HG03520 (cell line): Measurements from ENCODE around the gene INVS.
"Not testable (repeated sequence)": the region's sequence is repeated elsewhere in the genome, so short reads cannot be mapped to it uniquely, and the experiment has no call there.

Experiments used
- ATAC-seq: cut with Tn5 transposase; IDR thresholded peaks from one replicate; pipeline ENCODE4 v1.9.1; 2021; ENCODE audit warnings: mild to moderate bottlenecking, moderate library complexity; ENCODE audit not compliant: unreplicated experiment

INVS gene, protein sequence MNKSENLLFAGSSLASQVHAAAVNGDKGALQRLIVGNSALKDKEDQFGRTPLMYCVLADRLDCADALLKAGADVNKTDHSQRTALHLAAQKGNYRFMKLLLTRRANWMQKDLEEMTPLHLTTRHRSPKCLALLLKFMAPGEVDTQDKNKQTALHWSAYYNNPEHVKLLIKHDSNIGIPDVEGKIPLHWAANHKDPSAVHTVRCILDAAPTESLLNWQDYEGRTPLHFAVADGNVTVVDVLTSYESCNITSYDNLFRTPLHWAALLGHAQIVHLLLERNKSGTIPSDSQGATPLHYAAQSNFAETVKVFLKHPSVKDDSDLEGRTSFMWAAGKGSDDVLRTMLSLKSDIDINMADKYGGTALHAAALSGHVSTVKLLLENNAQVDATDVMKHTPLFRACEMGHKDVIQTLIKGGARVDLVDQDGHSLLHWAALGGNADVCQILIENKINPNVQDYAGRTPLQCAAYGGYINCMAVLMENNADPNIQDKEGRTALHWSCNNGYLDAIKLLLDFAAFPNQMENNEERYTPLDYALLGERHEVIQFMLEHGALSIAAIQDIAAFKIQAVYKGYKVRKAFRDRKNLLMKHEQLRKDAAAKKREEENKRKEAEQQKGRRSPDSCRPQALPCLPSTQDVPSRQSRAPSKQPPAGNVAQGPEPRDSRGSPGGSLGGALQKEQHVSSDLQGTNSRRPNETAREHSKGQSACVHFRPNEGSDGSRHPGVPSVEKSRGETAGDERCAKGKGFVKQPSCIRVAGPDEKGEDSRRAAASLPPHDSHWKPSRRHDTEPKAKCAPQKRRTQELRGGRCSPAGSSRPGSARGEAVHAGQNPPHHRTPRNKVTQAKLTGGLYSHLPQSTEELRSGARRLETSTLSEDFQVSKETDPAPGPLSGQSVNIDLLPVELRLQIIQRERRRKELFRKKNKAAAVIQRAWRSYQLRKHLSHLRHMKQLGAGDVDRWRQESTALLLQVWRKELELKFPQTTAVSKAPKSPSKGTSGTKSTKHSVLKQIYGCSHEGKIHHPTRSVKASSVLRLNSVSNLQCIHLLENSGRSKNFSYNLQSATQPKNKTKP

DNA sequence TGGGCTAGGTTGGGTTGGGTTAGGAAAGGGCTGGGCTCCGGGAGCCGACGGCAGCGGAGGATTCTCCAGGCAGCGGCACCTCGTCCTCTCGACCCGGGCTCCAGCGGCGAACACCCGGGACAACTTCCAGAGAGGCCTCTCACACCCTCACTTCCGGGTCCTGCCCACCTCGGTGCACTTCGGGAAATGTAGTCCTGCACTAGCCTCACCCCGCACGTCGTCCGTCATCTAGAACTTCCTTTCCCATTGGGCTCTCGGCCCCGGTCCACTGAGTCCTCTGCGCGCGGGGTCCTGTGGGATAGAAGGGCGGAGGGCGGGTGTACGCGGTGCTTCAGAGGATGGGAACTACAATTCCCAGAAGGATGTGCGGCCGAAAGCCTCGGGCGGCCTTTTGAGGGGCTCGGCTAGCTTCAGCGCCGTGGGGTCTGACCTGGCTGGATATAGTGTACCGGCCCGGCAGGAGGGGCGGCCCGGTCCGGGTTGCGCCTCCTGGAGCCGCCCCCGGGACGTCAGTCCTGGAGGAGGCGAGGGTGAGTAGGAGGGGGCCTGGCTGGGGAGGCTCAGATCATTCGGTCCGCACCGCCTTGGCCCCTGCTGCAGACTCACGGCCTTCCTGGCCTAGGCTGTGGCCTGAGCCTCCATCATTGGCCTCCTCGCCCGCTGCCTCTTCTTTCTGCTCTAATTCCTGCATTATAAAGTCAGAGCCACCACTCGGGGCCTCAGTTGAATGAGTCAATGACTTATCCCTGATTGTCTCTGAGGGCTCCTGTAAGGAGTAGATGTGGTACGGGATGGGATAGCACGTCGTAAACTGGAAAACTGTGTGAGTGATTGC, at the start of gene INVS, which contains the start of gene ERP44:
TSS of gene INVS (plus strand) at position 357 of the 835 bp plus-strand sequence. CDS start 5,279 bp downstream, outside the sequence.
TSS of gene ERP44 (minus strand) at position 114 of the 835 bp plus-strand sequence. CDS start 160 bp downstream, outside the sequence.
- ATAC-seq = peak; percentile 97

DNA sequence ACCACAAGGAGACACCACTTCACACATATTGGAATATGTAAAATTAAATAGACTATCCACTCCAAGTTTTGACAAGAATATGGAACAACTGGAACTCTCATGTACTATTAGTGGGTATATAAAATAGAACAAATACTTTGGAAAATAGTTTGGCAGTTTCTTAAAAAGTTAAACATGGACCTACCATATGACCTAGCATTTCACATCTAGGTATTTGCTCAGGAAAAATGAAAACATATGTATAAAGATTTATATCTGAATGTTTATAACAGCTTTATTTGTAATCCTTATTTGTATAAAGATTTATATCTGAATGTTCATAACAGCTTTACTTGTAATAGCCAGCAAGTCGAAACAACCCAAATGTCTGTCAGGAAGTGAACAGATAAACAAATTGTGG, 49.5 kb upstream of the INVS start:
- no peak for ATAC-seq

DNA sequence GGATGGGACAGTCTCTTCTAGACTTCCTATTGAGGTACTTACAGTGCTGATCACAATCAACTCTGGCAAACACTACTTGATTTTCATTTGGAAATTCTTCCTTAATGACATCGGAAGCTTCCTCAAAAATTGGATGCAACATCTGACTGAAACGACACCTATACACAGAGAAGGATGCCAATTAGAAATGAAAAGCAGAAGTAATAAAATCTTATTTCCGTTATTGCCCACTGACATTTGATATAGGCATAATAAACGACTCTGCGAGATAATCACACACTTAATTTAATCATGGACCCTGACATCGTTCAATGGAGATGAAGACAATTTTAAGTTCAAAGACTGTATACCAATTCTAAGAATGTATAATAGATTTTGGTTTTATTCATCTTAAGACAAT, 46.7 kb upstream of the INVS start:
- no peak for ATAC-seq

DNA sequence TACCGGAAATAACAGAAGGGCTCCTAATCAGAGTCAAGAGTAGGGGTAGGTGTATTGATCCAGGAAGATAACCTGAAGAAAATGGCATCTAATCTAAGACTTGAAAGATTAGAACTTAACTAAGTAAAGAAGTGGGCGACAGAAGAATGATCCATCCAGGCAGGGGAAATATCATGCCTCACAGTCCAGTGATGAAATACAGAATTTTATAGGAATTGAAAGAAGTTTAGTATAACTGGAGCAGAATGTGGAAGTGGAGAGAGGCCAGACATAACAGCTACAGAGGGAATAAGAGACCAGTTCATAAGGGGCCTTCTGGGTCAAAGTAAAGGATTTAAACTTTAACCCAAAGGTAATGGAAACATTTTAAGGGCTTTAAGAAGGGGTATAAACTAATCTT, 42.5 kb upstream of the INVS start:
- no peak for ATAC-seq

DNA sequence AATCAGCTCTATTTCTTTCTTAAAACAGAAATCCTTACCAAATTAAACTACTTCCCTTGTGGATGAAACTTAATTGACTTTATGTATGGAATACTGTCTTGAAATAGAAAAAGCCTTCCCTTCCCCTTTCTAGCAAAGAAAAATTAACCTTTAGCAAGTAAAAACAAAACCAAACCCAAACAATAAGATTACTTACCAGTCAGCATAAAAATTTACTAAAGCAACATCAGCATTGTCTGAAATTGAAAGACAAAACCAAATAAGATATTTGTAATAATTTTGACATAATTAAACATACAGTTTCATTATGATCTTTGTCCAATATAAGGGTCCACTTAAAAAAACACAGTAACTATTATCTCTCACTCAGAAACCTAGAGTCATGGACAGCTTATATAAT, 41.4 kb upstream of the INVS start:
- ATAC-seq = no peak

DNA sequence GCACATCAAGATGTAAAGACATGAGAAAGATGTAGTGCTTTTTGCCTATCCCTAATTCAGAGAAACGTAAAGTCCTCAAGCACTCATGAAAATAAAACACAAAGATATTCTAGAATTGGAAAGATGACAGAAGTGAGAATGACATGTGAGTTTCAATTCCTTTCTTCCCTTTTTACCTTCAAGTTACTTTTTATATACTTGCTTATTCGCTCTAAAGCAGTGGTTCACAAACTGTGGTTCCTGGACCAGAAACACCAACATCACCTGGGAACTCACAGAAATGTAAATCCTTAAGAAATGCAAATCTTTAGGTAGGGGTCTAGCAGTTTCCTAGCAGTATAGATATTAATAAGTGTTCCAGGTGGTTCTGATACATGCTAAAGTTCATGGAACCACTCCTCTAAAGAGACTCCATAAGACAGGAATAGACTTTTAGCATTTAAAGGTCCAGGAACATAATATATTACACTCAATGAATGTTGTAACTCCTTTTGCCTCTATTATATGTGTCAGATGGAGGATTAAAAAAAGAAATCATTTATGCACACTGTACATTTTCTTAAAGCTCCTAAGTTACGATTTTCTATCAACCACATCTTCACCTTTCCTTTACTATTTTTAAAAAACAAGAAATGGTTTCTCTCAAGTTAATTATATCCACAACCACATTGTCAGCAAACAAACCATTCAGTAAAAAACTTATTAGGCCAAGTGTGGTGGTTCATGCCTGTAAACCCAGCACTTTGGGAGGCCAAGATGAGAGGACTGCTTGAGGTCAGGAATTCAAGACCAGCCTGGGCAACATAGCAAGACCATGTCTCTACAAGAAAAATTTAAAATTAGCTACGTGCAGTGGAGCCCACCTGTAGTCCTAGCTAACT, 40.1 kb upstream of the INVS start:
- ATAC-seq = peak; percentile 71

DNA sequence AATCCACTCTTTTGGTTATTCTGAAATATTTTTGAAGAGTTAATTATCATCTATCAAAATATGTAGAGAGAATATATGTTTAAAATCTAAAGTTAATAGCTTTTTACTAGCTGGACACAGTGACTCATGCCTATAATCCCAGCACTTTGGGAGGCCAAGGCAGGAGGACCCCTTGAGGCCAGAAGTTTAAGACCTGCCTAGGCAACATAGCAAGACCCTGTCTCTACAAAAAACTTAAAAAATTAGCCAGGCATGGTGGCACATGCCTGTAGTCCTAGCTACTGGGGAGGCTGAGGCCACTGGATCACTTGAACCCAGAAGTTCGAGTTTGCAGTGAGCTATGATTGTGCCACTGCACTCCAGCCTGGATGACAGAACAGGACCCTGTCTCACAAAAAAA, 36.4 kb upstream of the INVS start:
- not testable (repeated sequence) for ATAC-seq

DNA sequence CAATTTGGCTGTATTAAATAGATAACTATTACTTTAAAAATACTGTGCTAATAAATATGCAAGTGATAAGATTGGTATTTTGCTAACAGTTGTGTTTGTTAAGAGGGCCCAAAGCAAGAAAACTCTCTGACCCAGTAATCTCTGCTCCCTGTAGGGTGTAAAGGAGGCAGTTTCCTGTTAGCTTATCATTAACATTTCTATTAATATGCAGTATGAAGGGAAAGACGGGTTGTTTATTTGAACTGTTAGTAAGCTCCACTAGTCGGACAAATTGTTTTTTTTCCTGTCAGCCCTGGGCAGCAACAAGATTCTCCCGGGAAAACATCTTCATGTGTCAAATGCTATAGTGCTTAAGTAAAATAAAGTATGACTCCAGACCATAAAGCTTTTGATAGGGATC, 35.9 kb upstream of the INVS start:
- ATAC-seq = no peak

DNA sequence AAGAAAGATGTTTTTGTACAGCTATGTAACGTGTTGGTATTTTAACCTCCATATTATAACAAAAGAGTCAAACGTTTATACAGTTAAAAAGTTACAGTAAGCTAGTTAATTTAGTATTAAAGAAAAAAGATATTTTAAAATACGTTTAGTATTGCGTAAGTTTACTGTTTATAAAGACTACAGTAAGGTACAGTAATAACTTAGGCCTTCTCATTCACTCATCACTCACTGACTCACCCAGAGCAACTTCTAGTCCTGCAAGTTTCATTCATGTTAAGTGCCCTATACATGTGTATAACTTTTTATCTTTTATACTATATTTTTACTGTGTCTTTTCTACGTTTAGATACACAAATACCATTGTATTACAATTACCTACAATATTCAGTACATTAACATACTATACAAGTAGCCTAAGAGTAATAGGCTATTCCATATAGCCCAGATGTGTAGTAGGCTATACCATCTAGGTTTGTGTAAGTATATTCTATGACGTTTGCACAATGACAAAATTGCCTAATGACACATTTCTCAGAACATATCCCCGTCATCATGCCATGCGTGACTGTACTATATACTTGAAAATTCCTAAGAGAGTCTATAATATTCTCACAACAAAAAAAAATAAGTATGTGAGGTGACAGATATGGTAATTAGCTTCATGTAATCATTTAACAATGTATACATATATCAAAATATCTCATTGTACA, 34.0 kb upstream of the INVS start:
- ATAC-seq = no peak

DNA sequence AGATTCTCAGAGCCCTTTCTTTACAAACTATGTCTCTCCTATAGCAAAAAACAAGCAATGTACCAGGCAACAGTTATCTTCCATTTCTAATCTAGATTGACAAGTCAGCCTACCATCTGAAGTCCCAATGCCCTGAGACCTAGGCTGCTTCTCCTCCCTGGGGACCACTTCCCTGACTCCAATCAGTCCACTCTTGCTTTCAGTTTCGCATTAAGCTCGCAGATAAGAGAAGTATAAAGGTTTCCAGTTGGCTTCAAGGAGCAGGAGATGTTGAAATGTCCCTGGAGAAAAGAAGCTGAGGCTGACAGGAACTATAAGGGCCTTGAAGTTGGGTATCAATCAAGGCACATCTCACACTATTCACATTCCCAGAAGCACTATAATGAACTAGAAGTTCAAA, 32.5 kb upstream of the INVS start:
- ATAC-seq = peak; percentile 85

DNA sequence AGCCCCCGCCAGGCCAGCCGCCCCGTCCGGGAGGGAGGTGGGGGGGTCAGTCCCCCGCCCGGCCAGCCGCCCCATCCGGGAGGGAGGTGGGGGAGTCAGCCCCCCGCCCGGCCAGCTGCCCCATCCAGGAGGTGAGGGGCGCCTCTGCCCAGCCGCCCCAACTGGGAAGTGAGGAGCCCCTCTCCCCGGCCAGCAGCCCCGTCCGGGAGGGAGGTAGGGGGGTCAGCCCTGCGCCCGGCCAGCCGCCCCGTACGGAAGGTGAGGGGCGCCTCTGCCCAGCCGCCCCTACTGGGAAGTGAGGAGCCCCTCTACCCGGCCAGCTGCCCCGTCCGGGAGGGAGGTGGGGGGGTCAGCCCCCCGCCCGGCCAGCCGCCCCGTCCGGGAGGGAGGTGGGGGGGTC, 31.1 kb upstream of the INVS start:
- not testable (repeated sequence) for ATAC-seq

DNA sequence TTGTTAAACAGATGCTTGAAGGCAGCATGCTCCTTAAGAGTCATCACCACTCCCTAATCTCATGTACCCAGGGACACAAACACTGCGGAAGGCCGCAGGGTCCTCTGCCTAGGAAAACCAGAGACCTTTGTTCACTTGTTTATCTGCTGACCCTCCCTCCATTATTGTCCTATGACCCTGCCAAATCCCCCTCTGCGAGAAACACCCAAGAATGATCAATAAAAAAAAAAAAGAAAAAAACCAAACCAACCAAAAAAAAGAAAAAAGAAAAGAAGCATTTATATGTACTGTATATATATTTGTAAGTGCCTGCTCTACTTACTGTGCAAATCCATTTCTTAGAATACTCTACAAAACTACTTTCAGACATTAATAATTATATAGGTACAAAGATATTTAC, 30.0 kb upstream of the INVS start:
- not testable (repeated sequence) for ATAC-seq

DNA sequence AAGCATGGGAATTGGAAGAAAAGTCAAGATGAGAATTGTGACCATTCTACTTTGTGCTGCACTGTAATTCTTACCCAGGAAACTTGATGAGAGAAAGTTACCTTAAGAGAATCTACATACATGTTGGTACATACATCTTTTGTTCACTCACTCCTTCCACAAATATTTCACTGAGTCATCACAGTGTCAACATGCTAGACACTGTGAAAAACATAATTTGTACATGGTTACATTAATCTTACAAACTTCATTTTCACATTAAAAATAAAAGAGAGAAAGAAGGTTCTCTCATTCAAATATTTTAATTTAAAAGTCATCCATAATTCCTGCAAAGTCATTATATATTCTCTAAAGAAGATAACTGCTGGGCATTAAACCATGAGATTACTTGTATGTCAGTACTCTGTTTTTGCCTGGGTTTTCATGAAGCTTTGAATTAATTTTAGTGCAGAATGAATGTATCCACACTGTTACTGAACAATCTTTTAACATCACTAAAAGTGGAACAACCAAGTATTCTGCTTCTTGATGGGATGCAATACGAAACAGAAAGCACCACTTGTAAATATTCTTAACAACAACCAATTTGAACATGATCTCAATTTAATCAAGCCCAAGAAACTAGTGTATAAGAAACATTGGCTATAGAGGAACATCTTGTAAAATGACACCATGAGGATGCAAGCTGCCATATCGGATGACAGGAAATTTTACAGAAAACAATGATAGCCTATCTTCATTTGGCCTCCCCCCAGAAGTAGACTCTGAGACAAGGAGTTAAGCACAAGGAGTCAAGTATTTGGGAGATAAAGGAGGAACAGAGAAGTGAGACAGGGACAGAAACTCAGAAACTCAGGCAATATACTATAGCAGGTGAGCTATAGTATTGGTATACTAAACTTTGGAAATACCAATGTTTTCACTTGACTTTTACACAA, 28.7 kb upstream of the INVS start:
- no peak for ATAC-seq

DNA sequence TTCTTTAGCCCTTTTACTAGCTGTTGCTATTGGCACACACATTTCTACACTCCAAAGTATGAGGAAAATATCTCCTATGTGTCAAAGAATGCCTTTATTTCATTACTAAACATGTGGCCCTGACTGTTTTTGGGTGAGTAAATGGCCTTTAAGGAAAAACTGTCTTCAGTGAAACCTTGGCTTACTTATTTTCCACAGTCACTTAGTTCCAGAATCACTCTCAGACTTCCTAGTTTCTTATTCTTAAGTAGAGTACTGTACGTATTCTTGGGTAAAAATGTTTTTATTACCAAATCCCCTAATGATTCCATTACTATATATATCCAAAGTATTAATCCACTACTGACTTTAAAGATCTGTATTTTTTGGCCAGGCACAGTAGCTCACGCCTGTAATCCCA, 27.8 kb upstream of the INVS start:
- ATAC-seq = no peak

DNA sequence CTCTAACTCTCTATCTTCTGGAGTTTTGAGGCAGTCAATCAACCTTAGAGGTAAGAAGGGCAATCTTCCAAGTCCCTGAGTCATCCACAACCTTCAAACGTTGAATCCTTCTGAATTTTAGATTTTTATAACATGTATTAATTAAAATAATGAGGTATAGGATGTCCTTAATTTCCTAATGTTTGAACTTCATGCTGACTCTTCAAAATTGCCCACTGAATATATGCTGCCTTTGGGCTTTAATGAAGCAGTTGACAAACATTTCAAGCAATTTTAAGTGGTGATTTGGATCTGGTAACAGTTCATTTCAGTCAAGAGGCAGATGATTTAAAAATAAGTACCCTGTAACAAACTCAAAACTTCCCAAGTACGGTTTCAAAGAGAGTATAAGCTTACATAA, 26.2 kb upstream of the INVS start:
- ATAC-seq = no peak

DNA sequence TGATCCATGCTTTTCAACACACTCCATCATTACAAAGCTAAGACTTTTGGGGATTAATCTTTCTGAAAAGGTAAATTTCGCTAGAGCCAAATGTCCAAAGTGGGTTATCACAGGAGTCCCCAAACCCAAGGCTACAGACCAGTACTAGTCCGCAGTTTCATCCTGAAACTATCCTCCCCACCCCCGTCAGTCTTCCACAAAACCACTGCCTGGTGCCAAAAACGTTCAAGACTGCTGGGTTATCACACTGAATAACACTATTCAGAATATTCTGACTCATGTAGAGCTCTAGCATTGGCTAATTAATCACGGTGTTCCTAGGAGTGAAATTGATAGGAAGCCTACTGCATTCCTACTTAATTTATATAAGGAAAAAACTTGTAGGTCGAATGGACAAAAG, 24.9 kb upstream of the INVS start:
- no peak for ATAC-seq

DNA sequence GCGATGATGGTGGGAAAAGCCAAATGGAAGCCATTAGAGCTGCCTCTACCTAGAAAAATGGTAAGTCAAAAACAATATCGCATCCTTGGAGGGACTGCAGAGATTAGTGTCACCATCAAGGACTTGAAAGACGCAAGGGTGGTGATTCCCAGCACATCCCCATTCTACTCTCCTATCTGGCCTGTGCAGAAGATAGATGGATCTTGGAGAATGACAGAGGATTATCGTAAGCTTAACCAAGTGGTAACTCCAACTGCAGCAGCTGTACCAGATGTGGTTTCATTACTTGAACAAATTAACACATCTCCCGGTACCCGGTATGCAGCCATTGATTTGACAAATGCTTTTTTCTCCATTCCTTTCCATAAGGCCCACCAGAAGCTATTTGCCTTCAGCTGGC, 24.1 kb upstream of the INVS start:
- no peak for ATAC-seq

DNA sequence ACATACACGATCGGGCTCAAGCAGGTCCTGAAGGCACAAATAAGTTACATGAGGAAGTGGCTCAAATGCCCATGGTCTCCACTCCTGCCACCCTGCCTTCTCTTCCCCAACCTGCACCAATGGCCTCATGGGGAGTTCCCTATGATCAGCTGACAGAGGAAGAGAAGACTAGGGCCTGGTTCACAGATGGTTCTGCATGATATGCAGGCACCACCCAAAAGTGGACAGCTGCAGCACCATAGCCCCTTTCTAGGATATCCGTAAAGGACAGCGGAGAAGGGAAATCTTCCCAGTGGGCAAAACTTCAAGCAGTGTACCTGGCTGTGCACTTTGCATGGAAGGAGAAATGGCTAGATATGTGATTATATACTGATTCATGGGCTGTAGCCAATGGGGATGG, 22.8 kb upstream of the INVS start:
- ATAC-seq = not testable (repeated sequence)
